HCT116 (cell line): ENCODE results near the gene PREX1. TPM values are rescaled to one million over a fixed set of nuclear protein-coding genes. Genes with fewer than 3 reads are reported as not detected.

Source experiments
- ATAC-seq: fragments of 200-7000 bp; cut with Tn5 transposase; 2 replicates; pipeline ENCODE4 v1.9.1; 2020; ENCODE audit warnings: mild to moderate bottlenecking, moderate library complexity
- BruUV-seq: library from RNA; stranded (reverse); fragments of 400-500 nt; replicated peaks from 2 replicates; lab custom pipeline; 2021; lab: Mats Ljungman, UMichigan
- CTCF ChIA-PET: fragments of 300-600 bp; sonication (Branson Sonifier 250); formaldehyde crosslinking; loops from one replicate; lab custom pipeline; 2021; ENCODE audit warnings: antibody characterized with exemption; lab: Charles Lee
- POLR2A ChIA-PET: fragments of 300-600, 350-600 bp; sonication (Branson Sonifier 250); formaldehyde crosslinking; loops from one replicate; lab custom pipeline; 2021; ENCODE audit warnings: antibody characterized with exemption; lab: Charles Lee
- RAD21 ChIA-PET, 2 experiments: fragments of 300-600 bp; sonication (Branson Sonifier 250); formaldehyde crosslinking; loops; one replicate each; lab custom pipeline; 2023; ENCODE audit warnings: low total read pairs in 2 of 2; ENCODE audit not compliant: uncharacterized antibody in 2 of 2, unreplicated experiment in 2 of 2, low non-redundant PET in 1 of 2; lab: Charles Lee
- DNase-seq: peaks from one replicate; pipeline ENCODE4 v3.0.0-alpha.2; 2010; ENCODE audit warnings: low read depth, low spot score
- H2AFZ ChIP-seq: fragments of 200-600 bp; shearing (Covaris generic), sonication (generic); 2 replicates; pipeline ENCODE4 v1.6.1; 2017; ENCODE audit warnings: low read depth, mixed run types, mixed read lengths, antibody characterized with exemption, low read length; ENCODE audit not compliant: poor library complexity, severe bottlenecking
- H3K27ac ChIP-seq: 2 replicates; pipeline ENCODE4 v1.5.1; 2012; ENCODE audit warnings: low read depth, low read length
- H3K27me3 ChIP-seq: fragments of 200-600 bp; sonication (generic); 2 replicates; pipeline ENCODE4 v1.6.1; 2016; ENCODE audit warnings: mixed run types, low read length, mixed read lengths; ENCODE audit not compliant: insufficient read depth
- H3K36me3 ChIP-seq, 2 experiments: fragments of 200-500 bp in 1 of 2; fragments of 200-600 bp in 1 of 2; sonication (Bioruptor generic) in 1 of 2; sonication (generic) in 1 of 2; 2 replicates each; pipeline versions ENCODE4 v1.5.1 to v1.6.1; 2014 to 2016; ENCODE audit warnings: low read length in 2 of 2, inconsistent platforms in 1 of 2, mixed read lengths in 1 of 2, mixed run types in 1 of 2; ENCODE audit not compliant: insufficient read depth in 2 of 2, control insufficient read depth in 1 of 2
- H3K4me1 ChIP-seq, 2 experiments: fragments of 200-600 bp in 1 of 2; sonication (generic) in 1 of 2; 2 replicates each; pipeline versions ENCODE4 v1.5.1 to v1.6.1; 2012 to 2017; ENCODE audit warnings: low read length in 2 of 2, inconsistent platforms in 1 of 2, mild to moderate bottlenecking in 1 of 2, mixed read lengths in 1 of 2, mixed run types in 1 of 2, moderate library complexity in 1 of 2; ENCODE audit not compliant: insufficient read depth in 2 of 2, control insufficient read depth in 1 of 2
- H3K4me2 ChIP-seq: fragments of 200-600 bp; sonication (generic); 2 replicates; pipeline ENCODE4 v1.6.1; 2017; ENCODE audit warnings: mixed run types, low read length, mixed read lengths
- H3K4me3 ChIP-seq, 2 experiments: fragments of 200-600 bp in 1 of 2; sonication (generic) in 1 of 2; replicated peaks in 1 of 2; 2 replicates each; pipeline ENCODE4 v1.5.1; 2011 to 2016; ENCODE audit warnings: low read length in 2 of 2, control low read depth in 1 of 2, low read depth in 1 of 2, mild to moderate bottlenecking in 1 of 2, mixed read lengths in 1 of 2, mixed run types in 1 of 2
- H3K79me2 ChIP-seq: fragments of 200-600 bp; sonication (generic); 2 replicates; pipeline ENCODE4 v1.6.1; 2017; ENCODE audit warnings: mild to moderate bottlenecking, mixed run types, low read length, moderate library complexity, mixed read lengths; ENCODE audit not compliant: insufficient read depth
- H3K9ac ChIP-seq: fragments of 200-600 bp; sonication (generic); 2 replicates; pipeline ENCODE4 v1.6.1; 2016; ENCODE audit warnings: low read length, mixed read lengths
- H3K9me2 ChIP-seq: fragments of 200-600 bp; sonication (generic), shearing (Covaris generic); 2 replicates; pipeline ENCODE4 v1.6.1; 2017; ENCODE audit warnings: mixed run types, mild to moderate bottlenecking, moderate library complexity; ENCODE audit not compliant: insufficient read depth
- H3K9me3 ChIP-seq, 2 experiments: fragments of 200-500 bp in 1 of 2; fragments of 200-600 bp in 1 of 2; sonication (Bioruptor generic) in 1 of 2; sonication (generic) in 1 of 2; 2 replicates each; pipeline ENCODE4 v1.6.1; 2014 to 2017; ENCODE audit warnings: low read length in 2 of 2, mixed read lengths in 2 of 2, inconsistent platforms in 1 of 2, low read depth in 1 of 2, mild to moderate bottlenecking in 1 of 2, mixed run types in 1 of 2, moderate library complexity in 1 of 2; ENCODE audit not compliant: control insufficient read depth in 1 of 2, insufficient read depth in 1 of 2
- H4K20me1 ChIP-seq: fragments of 200-600 bp; sonication (generic), shearing (Covaris generic); 2 replicates; pipeline ENCODE4 v1.6.1; 2017; ENCODE audit warnings: mixed run types, mild to moderate bottlenecking, moderate library complexity; ENCODE audit not compliant: insufficient read depth
- CBX3 ChIP-seq: IDR thresholded peaks from 2 replicates; pipeline ENCODE4 v1.6.1; 2012; ENCODE audit warnings: low read depth
- CEBPB ChIP-seq: IDR thresholded peaks from 2 replicates; pipeline ENCODE4 v1.6.1; 2012; ENCODE audit warnings: low read depth
- EGR1 ChIP-seq: IDR thresholded peaks from 2 replicates; pipeline ENCODE4 v1.6.1; 2012; ENCODE audit warnings: low read depth
- ELF1 ChIP-seq: IDR thresholded peaks from 2 replicates; pipeline ENCODE4 v1.6.1; 2012; ENCODE audit warnings: low read depth, borderline replicate concordance
- EZH2phosphoT487 ChIP-seq: fragments of 200-600 bp; IDR thresholded peaks from 2 replicates; pipeline ENCODE4 v1.6.1; 2018; ENCODE audit warnings: antibody characterized with exemption, borderline replicate concordance
- FOSL1 ChIP-seq: IDR thresholded peaks from 2 replicates; pipeline ENCODE4 v1.6.1; 2012; ENCODE audit warnings: low read depth
- JUND ChIP-seq: IDR thresholded peaks from 2 replicates; pipeline ENCODE4 v1.6.1; 2012
- POLR2A ChIP-seq: IDR thresholded peaks from 2 replicates; pipeline ENCODE4 v1.7.0; 2011; ENCODE audit warnings: borderline replicate concordance; ENCODE audit not compliant: insufficient read depth, insufficient read length; ENCODE audit errors: extremely low read depth
- POLR2AphosphoS5 ChIP-seq: IDR thresholded peaks from 2 replicates; pipeline ENCODE4 v1.6.1; 2011; ENCODE audit warnings: mild to moderate bottlenecking, low read depth, low read length, moderate library complexity
- RAD21 ChIP-seq: IDR thresholded peaks from 2 replicates; pipeline ENCODE4 v1.6.1; 2012; ENCODE audit warnings: low read depth, mild to moderate bottlenecking
- SIN3A ChIP-seq: IDR thresholded peaks from 2 replicates; pipeline ENCODE4 v1.6.1; 2012; ENCODE audit warnings: low read depth
- SP1 ChIP-seq: IDR thresholded peaks from 2 replicates; pipeline ENCODE4 v1.6.1; 2012; ENCODE audit warnings: low read depth
- SRF ChIP-seq: IDR thresholded peaks from 2 replicates; pipeline ENCODE4 v1.6.1; 2012; ENCODE audit warnings: low read depth
- TCF7L2 ChIP-seq: IDR thresholded peaks from 2 replicates; pipeline ENCODE4 v1.7.0; 2011; ENCODE audit warnings: borderline replicate concordance, inconsistent platforms; ENCODE audit not compliant: insufficient read depth, insufficient read length; ENCODE audit errors: extremely low read depth
- YY1 ChIP-seq: IDR thresholded peaks from 2 replicates; pipeline ENCODE4 v1.6.1; 2011; ENCODE audit warnings: low read length, low read depth, moderate library complexity, mild to moderate bottlenecking; ENCODE audit not compliant: insufficient replicate concordance; ENCODE audit errors: extremely low read depth
- ZFX ChIP-seq: fragments of 450-650 bp; IDR thresholded peaks from 2 replicates; pipeline ENCODE4 v1.6.1; 2017
- ZNF274 ChIP-seq: fragments of 200-500 bp; sonication (Bioruptor generic); IDR thresholded peaks from 2 replicates; pipeline ENCODE4 v1.6.1; 2014; ENCODE audit warnings: mild to moderate bottlenecking, low read depth, low read length, inconsistent platforms
- intact Hi-C: fragments of 100-400 bp; cut with micrococcal nuclease; formaldehyde crosslinking; loops from 2 replicates; pipeline ENCODE4 v1.10.0; 2022
- total RNA-seq: library from RNA; stranded (reverse); gene quantifications from one replicate; pipeline ENCODE4 v1.2.1, GENCODE V29; 2021; ENCODE audit not compliant: unreplicated experiment
- TF ChIP-seq, protein P1 (sequence below): IDR thresholded peaks from 2 replicates; pipeline ENCODE4 v1.6.1; 2012
- TF ChIP-seq, protein P2 (sequence below): IDR thresholded peaks from 2 replicates; pipeline ENCODE4 v1.6.1; 2012

Gene PREX1
- total RNA-seq, 1 experiment from 2014 or later = 6.1 TPM

DNA sequence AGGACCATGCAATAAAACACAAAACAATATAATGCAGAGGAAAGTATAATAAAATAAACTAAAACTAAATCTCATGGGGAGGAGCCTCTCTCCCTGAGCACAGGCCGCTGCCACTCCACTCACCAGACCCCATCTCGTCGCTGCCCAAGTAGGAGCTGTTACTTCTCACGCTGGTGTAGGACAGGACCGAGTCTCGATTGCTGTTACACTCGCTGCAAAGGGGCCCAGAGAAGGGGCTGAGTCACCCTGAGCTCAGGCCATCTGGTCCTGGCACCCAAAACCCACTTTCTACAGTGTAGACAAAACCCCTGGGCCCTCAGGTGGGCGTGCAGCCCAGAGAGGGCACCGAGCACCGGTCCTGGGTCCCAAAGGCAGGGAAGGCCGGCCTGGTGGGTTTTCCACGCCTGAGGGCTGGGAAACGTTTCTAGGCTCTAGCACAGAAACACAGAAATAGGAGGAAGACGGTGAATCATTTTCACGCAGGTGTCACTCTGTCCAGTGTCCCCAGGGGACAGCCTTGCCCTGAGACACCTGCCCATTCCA is 183.4 kb downstream of the PREX1 start:
- Histone ChIP-seq H4K20me1 (no peaks in the 10 kb centered on the region), H3K27me3 (no peaks in the 10 kb centered on the region), H3K9me3 (no peaks in the 10 kb centered on the region), H3K4me2 (no peak overlapping the region), H3K27ac (no peak overlapping the region), H3K36me3 (no peaks in the 10 kb centered on the region), H3K4me3 (no peak overlapping the region), H3K9me2 (no peaks in the 10 kb centered on the region), H2AFZ (no peak overlapping the region), H3K79me2 (no peaks in the 10 kb centered on the region), H3K4me1 (peaks cover 0 to 5% of the 10 kb centered on the region in 2 experiments; a peak in 1 of 4 replicates), H3K9ac (no peak overlapping the region)
- POLR2A ChIA-PET = no interaction called here
- CTCF ChIA-PET = no interaction called here
- no peak for DNase-seq
- intact Hi-C loops = no loop called here
- no peak for ATAC-seq
- no TSS peak for BruUV-seq
- RAD21 ChIA-PET = no interaction called here
- TF ChIP-seq JUND (no peak), CEBPB (no peak), RAD21 (no peak), ZFX (no peak), CBX3 (no peak), YY1 (no peak), SP1 (no peak), POLR2AphosphoS5 (no peak), SRF (no peak), EGR1 (no peak), SIN3A (no peak), EZH2phosphoT487 (no peak), ELF1 (no peak), POLR2A (no peak), ZNF274 (no peak), TCF7L2 (no peak), FOSL1 (no peak)
- TF ChIP-seq, protein P1, sequence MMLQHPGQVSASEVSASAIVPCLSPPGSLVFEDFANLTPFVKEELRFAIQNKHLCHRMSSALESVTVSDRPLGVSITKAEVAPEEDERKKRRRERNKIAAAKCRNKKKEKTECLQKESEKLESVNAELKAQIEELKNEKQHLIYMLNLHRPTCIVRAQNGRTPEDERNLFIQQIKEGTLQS = no peak
- TF ChIP-seq, protein P2, sequence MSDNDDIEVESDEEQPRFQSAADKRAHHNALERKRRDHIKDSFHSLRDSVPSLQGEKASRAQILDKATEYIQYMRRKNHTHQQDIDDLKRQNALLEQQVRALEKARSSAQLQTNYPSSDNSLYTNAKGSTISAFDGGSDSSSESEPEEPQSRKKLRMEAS = no peak
